Amniotic epithelial cell (primary cell): ENCODE results near the gene EPHA1.

Experiments
- DNase-seq: peaks from one replicate; pipeline ENCODE4 v3.0.0-alpha.2; 2010; ENCODE audit warnings: low read depth

Gene EPHA1

DNA sequence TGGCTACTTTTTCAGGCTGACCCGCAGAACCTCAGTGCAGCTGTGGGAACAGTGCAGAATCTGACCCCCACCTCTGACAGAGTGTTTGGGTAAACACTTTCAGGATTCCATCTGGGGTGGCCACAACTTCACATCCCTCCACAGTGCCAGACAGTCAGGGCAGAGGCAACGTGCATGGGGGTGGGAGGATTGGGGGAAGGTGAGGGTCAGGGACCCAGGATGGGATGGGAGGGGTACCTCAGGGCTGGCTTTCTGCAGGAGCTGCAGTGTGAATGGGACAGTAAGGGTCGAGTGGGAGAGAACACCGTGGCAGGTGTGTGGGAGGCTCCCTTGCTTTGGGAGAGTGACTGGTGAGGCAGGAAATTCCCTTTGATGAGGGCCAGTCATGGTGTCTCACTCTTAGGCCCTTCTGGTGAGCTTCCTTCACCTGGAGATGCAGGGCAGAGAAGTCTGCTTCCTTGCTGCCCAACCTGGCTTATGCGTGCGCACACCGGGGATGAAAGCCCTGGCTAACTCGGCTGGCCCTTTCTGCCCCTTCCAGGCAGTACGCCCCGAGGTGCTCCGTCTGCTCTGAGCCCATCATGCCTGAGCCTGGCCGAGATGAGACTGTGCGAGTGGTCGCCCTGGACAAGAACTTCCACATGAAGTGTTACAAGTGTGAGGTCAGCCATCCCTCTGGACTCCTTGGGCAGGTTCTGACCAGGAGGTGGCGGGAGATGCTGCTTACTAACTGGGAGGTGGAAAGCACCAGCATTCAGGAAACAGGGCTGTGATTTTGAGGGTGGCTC lies 19.1 kb downstream of the EPHA1 start:
- no peak for DNase-seq

DNA sequence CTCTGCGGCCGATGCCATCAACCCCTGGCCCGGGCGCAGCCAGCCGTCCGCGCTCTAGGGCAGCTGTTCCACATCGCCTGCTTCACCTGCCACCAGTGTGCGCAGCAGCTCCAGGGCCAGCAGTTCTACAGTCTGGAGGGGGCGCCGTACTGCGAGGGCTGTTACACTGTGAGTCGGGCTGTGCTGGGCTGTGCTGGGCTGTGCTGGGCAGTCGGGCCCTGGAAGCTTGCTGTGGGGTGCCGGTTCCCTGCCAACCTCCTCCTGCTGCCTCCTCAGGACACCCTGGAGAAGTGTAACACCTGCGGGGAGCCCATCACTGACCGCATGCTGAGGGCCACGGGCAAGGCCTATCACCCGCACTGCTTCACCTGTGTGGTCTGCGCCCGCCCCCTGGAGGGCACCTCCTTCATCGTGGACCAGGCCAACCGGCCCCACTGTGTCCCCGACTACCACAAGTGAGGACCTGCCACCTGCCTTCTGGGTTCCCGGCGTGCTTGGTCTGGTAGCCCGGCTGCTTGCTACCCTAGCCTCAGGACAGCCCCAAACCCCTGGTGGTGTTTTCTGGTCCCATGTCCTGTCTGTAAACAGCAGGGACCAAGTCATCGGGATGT lies 20.1 kb downstream of the EPHA1 start:
- no peak for DNase-seq

DNA sequence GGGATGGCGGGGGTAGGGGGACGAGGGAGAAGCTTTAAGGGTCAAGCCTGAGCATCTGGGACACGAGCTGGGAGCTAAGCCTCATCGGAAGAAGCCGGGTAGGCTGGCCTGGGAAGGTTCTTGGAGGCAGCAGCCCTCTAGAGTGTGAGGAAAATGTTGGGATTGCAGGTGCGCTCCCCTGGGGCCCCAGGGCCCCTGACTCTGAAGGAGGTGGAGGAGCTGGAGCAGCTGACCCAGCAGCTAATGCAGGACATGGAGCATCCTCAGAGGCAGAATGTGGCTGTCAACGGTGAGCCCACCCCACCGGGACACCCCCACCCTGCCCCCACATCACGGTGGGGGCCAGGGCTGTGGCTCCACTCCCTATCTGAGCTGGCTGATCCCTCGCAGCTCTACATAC lies 20.6 kb downstream of the EPHA1 start:
- no peak for DNase-seq

DNA sequence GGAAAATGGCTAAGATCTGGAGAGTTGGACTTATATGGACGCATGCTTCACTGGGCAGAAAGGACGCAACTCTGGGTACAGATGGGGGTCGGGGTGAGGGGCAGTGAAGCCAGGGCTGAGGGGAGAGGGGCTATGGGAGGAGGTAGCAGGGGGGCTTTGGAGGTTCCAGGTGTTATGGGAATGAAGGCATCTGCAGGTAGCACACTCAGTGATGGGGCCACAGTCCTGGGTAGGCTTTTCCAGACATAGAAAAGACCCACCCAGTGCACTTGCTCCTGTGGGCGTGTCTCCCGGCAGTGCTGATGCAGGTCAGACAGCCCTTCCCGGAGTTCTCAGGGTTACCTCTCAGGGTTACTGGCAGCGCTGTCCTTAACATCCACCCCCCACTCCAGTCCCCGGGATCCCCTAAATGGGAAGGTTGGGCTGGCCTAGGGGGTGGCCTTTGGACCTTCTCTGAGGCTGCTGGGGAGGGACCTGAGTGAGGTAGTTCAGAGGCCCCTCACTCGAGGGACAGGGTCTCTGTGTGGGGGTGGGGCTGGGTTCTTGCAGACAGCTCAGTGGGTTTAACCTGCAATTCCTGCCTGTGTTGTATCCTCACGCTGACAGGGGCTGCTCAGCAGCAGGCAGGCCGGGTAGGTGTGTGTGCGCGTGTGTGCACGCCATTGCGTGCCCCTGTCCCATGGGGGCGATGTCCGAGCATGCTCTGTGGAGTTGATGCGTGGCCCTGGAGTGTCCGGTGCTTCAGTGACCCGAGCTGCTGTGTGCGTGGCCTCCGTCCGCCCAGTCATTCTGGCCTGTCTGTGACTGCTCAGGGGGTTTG lies 21.3 kb downstream of the EPHA1 start:
- DNase-seq = no peak

DNA sequence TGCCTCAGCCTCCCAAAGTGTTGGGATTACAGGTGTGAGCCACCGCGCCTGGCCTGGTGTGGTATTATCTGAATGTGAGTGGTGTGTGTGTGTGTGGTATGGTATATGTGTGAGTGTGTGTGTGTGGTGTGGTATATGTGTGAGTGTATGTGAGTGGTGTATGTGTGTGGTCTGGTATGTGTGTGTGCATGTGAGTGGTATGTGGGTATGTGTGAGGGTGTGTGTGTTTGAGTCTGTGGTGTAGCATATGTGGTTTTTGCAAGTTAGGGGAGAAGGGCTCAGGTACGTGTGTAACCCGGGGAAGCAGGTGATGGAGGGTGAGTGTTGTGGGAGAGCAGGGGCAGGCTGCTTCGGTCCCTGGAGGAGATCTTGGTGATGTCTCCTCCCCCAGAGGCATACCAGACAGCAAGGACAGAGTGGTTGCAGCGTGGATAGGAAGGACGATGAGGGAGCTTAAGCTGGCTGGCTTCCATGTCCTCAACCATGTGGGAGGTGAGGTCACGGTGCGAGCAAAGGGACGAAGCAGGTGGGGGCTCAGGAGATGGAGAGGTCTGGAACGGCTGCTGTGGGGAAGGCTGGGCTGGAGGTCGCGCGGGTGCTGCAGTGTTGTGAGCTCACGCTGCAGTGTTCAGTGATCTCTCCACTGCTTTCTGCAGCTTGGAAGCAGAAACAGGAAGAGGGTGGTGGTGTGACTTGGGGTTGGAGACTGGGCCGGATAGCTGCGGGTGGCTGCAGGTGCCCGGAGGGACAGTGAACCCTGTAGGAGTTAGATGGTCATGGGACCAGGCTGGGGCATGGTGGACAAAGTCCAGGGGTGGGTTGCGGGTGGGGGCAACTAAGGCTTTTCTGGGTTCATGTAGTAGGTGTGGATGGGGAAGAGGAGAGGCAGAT lies 22.5 kb downstream of the EPHA1 start:
- peak; percentile 74 for DNase-seq

DNA sequence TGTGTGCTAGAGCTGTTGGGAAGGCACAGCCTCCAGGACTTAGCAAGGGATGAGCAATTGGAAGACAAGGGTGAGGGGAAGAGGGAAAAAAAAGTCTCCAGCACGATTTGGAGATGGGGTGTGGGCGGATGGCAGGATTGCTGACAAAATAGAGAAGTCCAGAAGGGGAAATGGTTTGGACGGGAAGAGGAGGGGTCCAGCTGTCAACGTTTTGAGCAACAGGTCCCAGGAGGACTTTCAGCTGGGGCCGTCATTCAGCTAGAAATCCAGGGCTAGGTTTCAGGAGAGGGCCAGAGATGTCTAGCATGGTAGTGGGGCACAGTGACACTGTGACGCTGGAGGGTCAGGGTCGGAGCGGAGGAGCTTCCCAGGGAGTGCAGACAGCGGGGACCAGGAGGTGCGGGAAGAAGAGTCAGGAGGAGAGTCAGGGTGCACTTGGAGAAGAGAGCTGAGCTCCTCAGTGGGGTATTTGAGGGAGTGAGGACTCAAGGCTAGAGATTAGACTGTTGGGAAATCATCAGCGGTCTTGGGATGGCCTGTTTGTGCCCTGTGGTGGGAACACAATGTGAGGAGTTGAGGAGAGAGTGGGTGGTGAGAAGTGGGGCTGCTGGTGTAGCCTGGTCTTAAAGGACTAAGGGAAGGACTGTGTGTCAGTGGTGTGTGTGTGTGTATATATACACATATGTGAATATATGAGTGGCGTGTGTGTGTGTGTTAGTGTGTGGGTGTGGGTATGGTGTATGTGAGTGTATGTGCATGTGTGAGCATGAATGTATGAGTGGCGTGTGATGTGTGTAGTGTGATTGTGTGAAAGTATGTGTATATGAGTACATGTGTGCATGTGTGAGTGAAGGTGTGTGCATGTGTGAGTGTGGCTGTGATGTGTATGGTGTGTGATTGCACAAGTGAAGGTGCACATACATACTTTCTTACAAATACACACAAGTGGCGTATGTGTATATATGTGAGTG lies 23.7 kb downstream of the EPHA1 start:
- peak; percentile 95 for DNase-seq

DNA sequence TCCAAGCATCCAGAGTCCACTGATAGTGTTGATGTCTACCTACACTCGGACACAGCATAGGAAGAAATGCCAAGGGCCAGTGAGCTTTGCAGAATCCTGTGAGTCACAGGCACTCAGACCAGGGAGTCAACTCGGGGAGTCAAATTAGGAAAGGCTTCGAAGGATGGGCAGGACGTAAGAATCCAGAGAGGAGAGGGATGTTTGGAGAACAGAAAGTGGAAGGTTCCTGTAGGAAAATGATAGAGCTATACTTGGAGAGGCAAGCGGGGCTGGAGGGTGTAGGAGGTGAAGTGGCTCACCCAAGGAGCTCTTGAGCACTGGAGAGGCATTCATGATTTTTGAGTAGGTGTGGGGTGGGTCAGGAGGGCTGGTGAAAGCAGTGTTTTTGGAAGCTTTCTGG lies 24.5 kb downstream of the EPHA1 start:
- peak; percentile 69 for DNase-seq

DNA sequence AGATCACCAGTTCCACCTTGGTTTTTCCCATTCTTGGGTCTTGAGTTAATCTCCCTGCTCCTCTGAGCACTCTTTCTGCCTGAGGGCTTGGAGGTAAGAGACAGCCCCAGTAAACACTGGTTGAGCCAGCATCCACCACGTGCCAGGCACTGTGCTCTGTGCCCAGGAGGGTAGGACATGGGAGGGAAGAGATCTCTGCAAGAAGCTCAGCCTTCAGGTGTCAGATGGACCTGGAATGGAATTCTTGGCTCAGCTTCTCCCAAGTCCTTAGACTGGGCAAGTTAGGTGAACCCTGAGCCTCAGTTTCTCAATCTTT lies 25.1 kb downstream of the EPHA1 start:
- DNase-seq = no peak

DNA sequence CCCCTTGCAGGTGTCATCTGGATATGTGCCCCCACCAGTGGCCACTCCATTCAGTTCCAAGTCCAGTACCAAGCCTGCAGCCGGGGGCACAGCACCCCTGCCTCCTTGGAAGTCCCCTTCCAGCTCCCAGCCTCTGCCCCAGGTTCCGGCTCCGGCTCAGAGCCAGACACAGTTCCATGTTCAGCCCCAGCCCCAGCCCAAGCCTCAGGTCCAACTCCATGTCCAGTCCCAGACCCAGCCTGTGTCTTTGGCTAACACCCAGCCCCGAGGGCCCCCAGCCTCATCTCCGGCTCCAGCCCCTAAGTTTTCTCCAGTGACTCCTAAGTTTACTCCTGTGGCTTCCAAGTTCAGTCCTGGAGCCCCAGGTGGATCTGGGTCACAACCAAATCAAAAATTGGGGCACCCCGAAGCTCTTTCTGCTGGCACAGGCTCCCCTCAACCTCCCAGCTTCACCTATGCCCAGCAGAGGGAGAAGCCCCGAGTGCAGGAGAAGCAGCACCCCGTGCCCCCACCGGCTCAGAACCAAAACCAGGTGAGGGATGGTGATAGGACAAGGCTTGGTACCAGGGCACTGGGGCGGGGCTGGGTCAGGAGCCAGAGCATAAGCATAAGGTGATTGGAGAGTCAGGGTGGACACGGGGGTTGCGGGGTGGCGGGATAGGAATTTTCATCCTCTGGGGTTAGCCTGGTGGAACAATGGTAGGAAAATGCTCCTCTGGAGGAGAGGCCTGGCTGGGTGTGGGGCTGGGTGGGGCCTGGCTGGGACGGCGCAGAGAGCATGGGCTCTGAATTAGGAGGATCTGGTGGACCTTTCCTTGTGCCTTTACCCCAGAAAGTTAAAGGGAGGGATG lies 25.6 kb downstream of the EPHA1 start:
- no peak for DNase-seq

DNA sequence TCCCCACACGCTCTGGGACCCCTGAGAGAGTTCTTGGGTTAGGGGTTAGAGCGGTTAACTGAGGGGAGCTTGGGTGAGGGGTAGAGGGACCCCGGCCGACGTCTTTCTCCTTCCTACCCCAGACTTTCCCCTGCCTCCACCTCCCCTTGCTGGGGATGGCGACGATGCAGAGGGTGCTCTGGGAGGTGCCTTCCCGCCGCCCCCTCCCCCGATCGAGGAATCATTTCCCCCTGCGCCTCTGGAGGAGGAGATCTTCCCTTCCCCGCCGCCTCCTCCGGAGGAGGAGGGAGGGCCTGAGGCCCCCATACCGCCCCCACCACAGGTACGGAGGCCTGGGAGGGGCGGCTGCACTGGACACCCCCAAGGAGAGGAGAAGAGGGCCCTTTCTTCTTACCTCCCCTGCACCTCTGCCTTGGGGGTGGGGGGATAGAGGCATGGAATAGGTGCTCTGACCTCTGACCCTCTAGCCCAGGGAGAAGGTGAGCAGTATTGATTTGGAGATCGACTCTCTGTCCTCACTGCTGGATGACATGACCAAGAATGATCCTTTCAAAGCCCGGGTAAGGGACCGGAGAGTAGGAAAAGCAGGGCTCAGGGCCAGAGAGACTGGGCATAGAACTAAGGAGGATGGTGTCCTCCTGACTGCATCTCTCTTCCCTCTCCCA lies 26.4 kb downstream of the EPHA1 start:
- DNase-seq = no peak

DNA sequence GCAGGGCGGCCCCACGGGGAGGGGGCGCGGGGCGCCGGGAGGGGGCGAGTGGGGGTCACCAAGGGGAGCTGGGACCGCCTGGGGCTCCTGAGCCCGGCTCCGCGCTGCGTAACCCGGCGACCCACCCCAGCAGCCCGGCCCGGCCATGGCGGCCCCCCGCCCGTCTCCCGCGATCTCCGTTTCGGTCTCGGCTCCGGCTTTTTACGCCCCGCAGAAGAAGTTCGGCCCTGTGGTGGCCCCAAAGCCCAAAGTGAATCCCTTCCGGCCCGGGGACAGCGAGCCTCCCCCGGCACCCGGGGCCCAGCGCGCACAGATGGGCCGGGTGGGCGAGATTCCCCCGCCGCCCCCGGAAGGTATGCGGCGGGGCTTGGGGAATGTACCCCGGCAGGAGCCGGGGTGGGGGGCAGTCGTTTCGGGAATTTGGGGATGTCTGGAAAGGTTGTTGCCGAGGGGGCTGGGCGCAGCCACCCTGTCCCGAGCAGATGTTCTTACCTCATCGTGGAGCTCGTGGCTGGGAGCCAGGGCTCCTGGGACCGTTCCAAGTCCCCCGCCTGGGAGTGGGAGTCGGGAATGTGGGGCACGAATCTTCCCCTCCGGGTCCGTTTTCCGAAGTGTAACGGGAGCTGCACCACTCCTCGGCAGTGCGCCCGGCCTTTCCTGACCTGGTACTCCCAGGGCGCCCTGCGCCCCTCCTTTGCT lies 27.1 kb downstream of the EPHA1 start:
- DNase-seq = peak; percentile 67

DNA sequence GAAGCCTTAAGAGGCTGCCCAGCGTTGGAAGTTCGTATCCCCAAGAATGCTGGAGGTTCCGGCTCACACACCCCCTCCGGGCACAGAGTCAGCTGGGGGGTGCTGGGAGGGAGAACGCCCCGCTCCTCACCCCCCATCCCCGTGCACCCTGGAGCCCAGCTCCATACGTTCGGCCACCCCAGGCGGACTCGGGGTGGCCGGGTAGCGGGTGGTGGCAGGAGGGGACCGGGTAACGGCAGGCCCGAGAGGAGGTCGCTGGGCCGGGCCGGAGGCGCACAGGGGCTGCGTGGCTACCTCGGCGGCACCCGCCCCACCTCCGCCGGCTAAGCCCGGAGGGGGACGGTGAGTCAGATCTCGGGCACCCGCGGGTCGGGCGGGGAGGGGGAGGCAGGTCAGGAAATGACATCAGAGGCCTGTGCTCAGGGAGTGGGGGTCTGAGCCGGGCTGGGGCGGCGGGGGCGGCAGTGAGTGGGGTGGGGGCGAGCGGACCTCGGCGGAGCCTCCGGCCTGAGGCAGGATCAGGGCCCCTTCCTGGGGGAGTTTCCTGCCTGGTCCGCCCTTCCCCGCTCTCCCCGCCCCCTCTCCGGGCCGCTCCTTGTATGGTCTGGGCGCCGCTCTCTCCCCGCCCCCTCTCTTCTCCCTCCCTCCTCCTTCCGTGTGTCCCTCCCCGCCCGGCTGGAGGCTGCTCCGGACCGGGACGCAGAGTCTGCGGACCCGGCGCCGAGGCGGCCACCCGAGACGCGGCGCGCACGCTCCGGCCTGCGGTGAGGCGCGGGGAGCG lies 27.8 kb downstream of the EPHA1 start, which contains the start of gene ZYX:
Gene ZYX (plus strand): TSS at position 700 of the 781 bp plus-strand sequence. CDS start 227 bp downstream, outside the sequence.
- DNase-seq = peak; percentile 95

DNA sequence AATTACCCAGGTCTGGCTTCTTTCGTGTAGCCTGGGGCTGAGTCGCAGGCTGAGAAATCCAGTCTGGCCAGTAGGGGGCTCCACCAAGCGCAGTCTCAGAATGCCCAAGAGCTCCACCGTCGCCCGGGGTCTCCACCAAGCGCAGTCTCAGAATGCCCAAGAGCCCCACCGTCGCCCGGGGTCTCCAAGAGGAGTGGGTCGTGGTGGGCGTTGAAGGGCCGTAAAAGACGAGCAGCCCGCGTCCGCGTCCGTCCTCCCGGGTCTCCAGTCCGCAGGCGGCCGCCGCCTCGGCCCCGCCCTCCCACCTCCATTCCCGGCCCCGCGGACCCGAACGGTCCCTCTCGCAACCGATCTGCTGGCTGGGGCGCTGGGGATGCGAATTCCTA lies 28.4 kb downstream of the EPHA1 start:
- DNase-seq = peak; percentile 73

DNA sequence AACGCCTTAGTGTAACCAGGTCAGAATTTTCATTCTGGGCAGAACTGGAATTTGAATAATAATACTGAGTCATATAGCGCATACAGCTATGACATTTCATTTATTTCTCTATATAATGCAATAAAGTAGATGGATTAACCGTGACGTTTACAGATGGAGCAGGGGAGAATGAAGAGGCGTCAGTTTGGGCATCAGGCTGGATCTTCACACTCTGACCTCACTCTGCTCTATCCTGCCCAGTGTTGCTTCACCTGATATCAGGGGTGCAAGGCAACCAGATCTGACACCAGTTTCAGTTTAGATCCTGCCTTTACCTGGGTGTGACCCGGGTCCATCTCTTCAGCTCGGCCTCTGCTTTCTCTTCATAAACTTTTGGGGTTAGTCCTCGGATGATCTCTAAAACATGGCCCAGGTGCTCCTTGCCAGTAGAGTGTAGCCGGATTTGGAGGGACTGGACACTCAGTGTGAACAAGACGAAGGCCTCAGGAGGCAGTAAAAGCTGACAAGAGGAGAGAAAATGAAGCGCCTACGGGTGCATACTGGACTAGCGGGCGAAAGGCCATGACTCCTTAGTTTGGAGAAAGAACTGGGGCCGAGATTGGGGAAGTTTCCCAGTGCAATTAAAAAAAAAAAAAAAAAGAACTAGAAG lies 28.9 kb downstream of the EPHA1 start:
- DNase-seq = no peak

DNA sequence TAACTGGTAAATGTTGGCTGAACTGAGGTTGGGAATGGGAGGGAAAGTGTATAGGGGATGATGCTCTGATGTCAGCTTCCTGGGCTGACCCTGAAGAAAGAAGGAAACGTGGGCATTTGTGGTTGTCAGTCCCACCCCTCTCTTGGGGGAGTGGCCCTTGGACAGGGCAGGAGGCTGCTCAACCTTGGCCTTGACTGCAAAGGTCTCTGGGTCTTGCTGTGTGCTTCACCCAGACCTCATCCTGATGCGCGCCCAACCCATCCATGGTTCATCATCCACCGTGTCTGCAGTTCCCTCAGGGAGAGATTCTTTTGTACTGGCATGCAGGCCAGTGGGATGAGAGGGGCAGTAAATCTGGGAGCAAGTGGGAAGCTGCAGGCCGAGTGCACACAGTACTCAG lies 32.3 kb downstream of the EPHA1 start:
- DNase-seq = no peak

DNA sequence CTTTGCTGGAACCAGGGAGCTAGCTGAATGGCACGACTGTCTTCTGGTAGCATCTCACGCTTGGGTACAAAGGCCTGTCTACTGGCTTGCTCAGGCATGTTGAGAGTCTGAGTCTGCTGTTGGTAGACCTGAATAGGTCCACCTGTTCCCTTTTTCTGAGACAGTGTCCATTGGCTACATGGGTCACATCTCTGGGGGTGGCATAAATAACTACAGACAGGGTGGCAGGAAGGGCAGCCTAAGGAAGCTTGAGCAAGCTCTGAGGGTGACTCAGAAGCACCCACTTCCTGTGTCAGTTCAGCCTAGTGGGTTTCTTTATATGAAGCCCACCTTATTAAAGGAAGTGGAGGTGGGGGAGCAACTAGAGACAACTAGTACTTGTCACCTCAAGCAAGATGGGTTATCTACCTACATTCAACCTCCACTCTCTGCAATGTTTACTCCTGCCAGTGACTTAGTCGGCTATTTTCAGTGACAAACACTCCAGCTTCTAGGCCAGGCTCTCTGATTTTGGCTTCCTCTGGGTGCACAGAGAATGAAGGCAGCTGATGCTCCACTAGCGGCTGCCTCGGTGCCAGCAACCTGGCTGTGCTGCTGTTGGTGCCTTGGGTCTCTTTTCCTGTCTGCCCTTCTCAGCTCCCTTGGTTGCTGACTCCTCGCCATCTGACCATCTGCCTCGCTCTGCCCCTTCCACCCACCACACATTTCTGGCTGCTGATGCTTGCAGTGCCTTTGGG lies 33.2 kb downstream of the EPHA1 start:
- no peak for DNase-seq

DNA sequence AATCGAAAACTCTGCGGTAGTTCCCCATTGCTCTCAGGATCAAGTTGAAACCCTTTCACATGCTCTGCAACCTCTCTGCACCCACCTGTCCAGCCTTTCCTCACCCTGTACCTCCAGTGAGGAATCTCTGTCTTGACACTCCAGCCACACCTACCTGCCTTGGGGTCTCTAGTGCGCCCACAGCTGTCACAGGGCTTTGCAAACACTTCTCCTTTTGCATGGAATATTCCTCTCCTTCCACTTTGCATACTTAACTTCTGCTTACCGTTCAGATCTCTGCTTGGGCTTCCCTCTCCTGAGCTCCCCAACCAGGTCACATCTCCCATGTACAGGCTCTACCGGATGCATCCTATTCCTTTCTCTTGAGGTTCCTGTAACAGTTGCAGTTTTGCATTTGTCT lies 34.1 kb downstream of the EPHA1 start:
- DNase-seq = no peak
